BLaER1 (cell line): Measurements from ENCODE around the gene CASP9.
"Not testable (repeated sequence)": the region's sequence is repeated elsewhere in the genome, so short reads cannot be mapped to it uniquely, and the experiment has no call there.

Experiments
- H3K27ac ChIP-seq: shearing (Covaris generic); formaldehyde crosslinking; 2 replicates; pipeline ENCODE4 v1.8.1; 2022
- H3K27me3 ChIP-seq: shearing (Covaris generic); formaldehyde crosslinking; 2 replicates; pipeline ENCODE4 v1.8.1; 2022
- H3K36me3 ChIP-seq: shearing (Covaris generic); formaldehyde crosslinking; 2 replicates; pipeline ENCODE4 v1.8.1; 2022
- H3K4me1 ChIP-seq: shearing (Covaris generic); formaldehyde crosslinking; 2 replicates; pipeline ENCODE4 v1.8.1; 2022
- H3K4me2 ChIP-seq: shearing (Covaris generic); formaldehyde crosslinking; 2 replicates; pipeline ENCODE4 v1.8.1; 2022
- H3K4me3 ChIP-seq: shearing (Covaris generic); formaldehyde crosslinking; 2 replicates; pipeline ENCODE4 v1.8.1; 2022
- H3K9ac ChIP-seq: shearing (Covaris generic); formaldehyde crosslinking; 2 replicates; pipeline ENCODE4 v1.8.1; 2022
- H3K9me3 ChIP-seq: shearing (Covaris generic); formaldehyde crosslinking; 2 replicates; pipeline ENCODE4 v1.8.1; 2022
- H4K20me1 ChIP-seq: shearing (Covaris generic); formaldehyde crosslinking; 2 replicates; pipeline ENCODE4 v1.8.1; 2022
- Cebpa-rat ChIP-seq: shearing (Covaris generic); IDR thresholded peaks from 2 replicates; pipeline ENCODE4 v1.8.1; 2022

CASP9 gene

GRCh38 chr1:15526490-15527339 is 2.7 kb upstream of the CASP9 start, which contains the start of gene DNAJC16:
DNAJC16 (plus strand) TSS chr1:15526848; CDS start chr1:15529106, 2,258 bp downstream.
- Histone ChIP-seq H3K4me2 (peak within 1 kb of the TSS; percentile 93), H3K27me3 (no peaks in the 10 kb centered on the region), H3K36me3 (peaks cover 16% of the 10 kb centered on the region; the same call in 1 of the 2 replicates), H3K4me1 (peaks cover 39% of the 10 kb centered on the region), H3K9me3 (no peaks in the 10 kb centered on the region), H3K27ac (peak within 1 kb of the TSS; percentile 82), H4K20me1 (peaks cover 13% of the 10 kb centered on the region), H3K9ac (peak within 1 kb of the TSS; percentile 87), H3K4me3 (peak within 1 kb of the TSS; percentile 85)
- TF ChIP-seq Cebpa-rat, result no peak

GRCh38 chr1:15526021-15526489 is 2.0 kb upstream of the CASP9 start:
- TF ChIP-seq Cebpa-rat, result no peak
- Histone ChIP-seq H3K4me2 (peak overlapping the region; percentile 93), H3K9ac (no peak overlapping the region; the same call in 1 of the 2 replicates), H3K27me3 (no peaks in the 10 kb centered on the region), H4K20me1 (peaks cover 13% of the 10 kb centered on the region), H3K36me3 (peaks cover 12% of the 10 kb centered on the region; the same call in 1 of the 2 replicates), H3K4me1 (peaks cover 45% of the 10 kb centered on the region), H3K9me3 (no peaks in the 10 kb centered on the region), H3K4me3 (peak overlapping the region; percentile 85), H3K27ac (no peak overlapping the region)

GRCh38 chr1:15525050-15526020 is 1.3 kb upstream of the CASP9 start:
- Histone ChIP-seq H3K4me1 (peaks cover 45% of the 10 kb centered on the region), H3K27me3 (no peaks in the 10 kb centered on the region), H3K9me3 (no peaks in the 10 kb centered on the region), H3K27ac (peak overlapping the region; percentile 51), H3K4me2 (peak overlapping the region; percentile 93), H3K36me3 (peaks cover 5% of the 10 kb centered on the region; the same call in 1 of the 2 replicates), H3K9ac (peak overlapping the region; percentile 65; the same call in 1 of the 2 replicates), H4K20me1 (peaks cover 13% of the 10 kb centered on the region), H3K4me3 (peak overlapping the region; percentile 85)
- TF ChIP-seq Cebpa-rat, result no peak

GRCh38 chr1:15524283-15525049 is 451 bp upstream of the CASP9 start:
- peaks cover 13% of the 10 kb centered on the region for H4K20me1 ChIP-seq
- H3K27ac ChIP-seq, result peak overlapping the region; percentile 85
- peaks cover 3% of the 10 kb centered on the region; the same call in 1 of the 2 replicates for H3K36me3 ChIP-seq
- H3K9ac ChIP-seq, result peak overlapping the region; percentile 80
- peaks cover 45% of the 10 kb centered on the region for H3K4me1 ChIP-seq
- peak; percentile 50; the same call in 1 of the 2 replicates for TF ChIP-seq Cebpa-rat
- no peaks in the 10 kb centered on the region for H3K27me3 ChIP-seq
- no peaks in the 10 kb centered on the region for H3K9me3 ChIP-seq
- peak overlapping the region; percentile 65 for H3K4me3 ChIP-seq
- H3K4me2 ChIP-seq, result no peak overlapping the region

- Histone ChIP-seq H3K4me1 (peaks cover 45% of the 10 kb centered on the region), H3K4me2 (peak overlapping the region; percentile 84), H3K4me3 (peak overlapping the region; percentile 64), H3K27me3 (no peaks in the 10 kb centered on the region), H3K9ac (peak overlapping the region; percentile 69; the same call in 1 of the 2 replicates), H3K9me3 (no peaks in the 10 kb centered on the region), H4K20me1 (peaks cover 13% of the 10 kb centered on the region), H3K36me3 (peaks cover 1% of the 10 kb centered on the region; the same call in 1 of the 2 replicates), H3K27ac (no peak overlapping the region)
- no peak for TF ChIP-seq Cebpa-rat
These were observed 653 bp downstream of the CASP9 start for GRCh38 chr1:15523104-15524020.

GRCh38 chr1:15522551-15522950 is 1.5 kb downstream of the CASP9 start:
- H3K4me2 ChIP-seq, result peak overlapping the region; percentile 84
- peaks cover 13% of the 10 kb centered on the region for H4K20me1 ChIP-seq
- H3K4me1 ChIP-seq, result peaks cover 37% of the 10 kb centered on the region
- H3K27ac ChIP-seq, result no peak overlapping the region
- no peak overlapping the region for H3K9ac ChIP-seq
- H3K9me3 ChIP-seq, result no peaks in the 10 kb centered on the region
- no peaks in the 10 kb centered on the region for H3K27me3 ChIP-seq
- no peak for TF ChIP-seq Cebpa-rat
- no peak overlapping the region for H3K4me3 ChIP-seq
- peaks cover 9% of the 10 kb centered on the region; the same call in 1 of the 2 replicates for H3K36me3 ChIP-seq

- Histone ChIP-seq H3K36me3 (peaks cover 19% of the 10 kb centered on the region), H3K4me1 (peaks cover 34% of the 10 kb centered on the region), H4K20me1 (peaks cover 13% of the 10 kb centered on the region)
- not testable (repeated sequence) for H3K27ac ChIP-seq, H3K9me3 ChIP-seq, H3K4me3 ChIP-seq, H3K4me2 ChIP-seq, H3K27me3 ChIP-seq, H3K9ac ChIP-seq
These were observed 2.7 kb downstream of the CASP9 start for GRCh38 chr1:15521206-15521906.

GRCh38 chr1:15519625-15520024 is 4.4 kb downstream of the CASP9 start:
- Histone ChIP-seq H3K9ac (no peak overlapping the region), H4K20me1 (peaks cover 13% of the 10 kb centered on the region), H3K27ac (no peak overlapping the region), H3K4me2 (no peak overlapping the region), H3K4me3 (no peak overlapping the region), H3K9me3 (no peaks in the 10 kb centered on the region), H3K27me3 (no peaks in the 10 kb centered on the region), H3K4me1 (peaks cover 35% of the 10 kb centered on the region), H3K36me3 (peaks cover 22% of the 10 kb centered on the region)
- TF ChIP-seq Cebpa-rat, result no peak
